HFFc6 (cell line): Measurements from ENCODE around the gene STAM2. TPM values are rescaled to one million over a fixed set of nuclear protein-coding genes. Genes with fewer than 3 reads are reported as not detected.

ENCODE experiments used
- DNase-seq: peaks from one replicate; pipeline ENCODE4 v3.0.0-alpha.2; 2018
- H3K27ac Mint-ChIP-seq: 2 replicates; pipeline ENCODE4 v1.8.0; 2020; ENCODE audit warnings: mild to moderate bottlenecking, mixed read lengths
- H3K27me3 Mint-ChIP-seq: 2 replicates; pipeline ENCODE4 v1.8.0; 2021; ENCODE audit warnings: mild to moderate bottlenecking, moderate library complexity, mixed read lengths; ENCODE audit not compliant: insufficient read depth
- H3K36me3 Mint-ChIP-seq: 2 replicates; pipeline ENCODE4 v1.8.0; 2021; ENCODE audit warnings: low read depth, mixed read lengths
- H3K4me1 Mint-ChIP-seq: 2 replicates; pipeline ENCODE4 v1.8.0; 2020; ENCODE audit warnings: low read depth, mixed read lengths
- H3K4me3 Mint-ChIP-seq: 2 replicates; pipeline ENCODE4 v1.8.0; 2020; ENCODE audit warnings: mild to moderate bottlenecking, moderate library complexity, mixed read lengths
- H3K9me3 Mint-ChIP-seq: 2 replicates; pipeline ENCODE4 v1.8.0; 2020; ENCODE audit warnings: mild to moderate bottlenecking, mixed read lengths
- total RNA-seq, 6 experiments: library from RNA; stranded (reverse); fragmentation: NEBNext Ultra II Directional; extraction: Animal tissue kit (Norgen Biotek cat#: 25700); gene quantifications; 2 replicates in 1 of 6; 3 replicates in 5 of 6; pipeline ENCODE4 v1.2.3, GENCODE V29; 2021
- TF ChIP-seq, protein P1 (sequence below): fragments of 200-600 bp; sonication (generic); IDR thresholded peaks from 2 replicates; pipeline ENCODE4 v1.5.0; 2021; ENCODE audit warnings: antibody characterized with exemption, mild to moderate bottlenecking

The STAM2 gene
- total RNA-seq, 6 experiments from 2014 or later, result 33.4 to 40.3 (median 38.5) TPM

DNA sequence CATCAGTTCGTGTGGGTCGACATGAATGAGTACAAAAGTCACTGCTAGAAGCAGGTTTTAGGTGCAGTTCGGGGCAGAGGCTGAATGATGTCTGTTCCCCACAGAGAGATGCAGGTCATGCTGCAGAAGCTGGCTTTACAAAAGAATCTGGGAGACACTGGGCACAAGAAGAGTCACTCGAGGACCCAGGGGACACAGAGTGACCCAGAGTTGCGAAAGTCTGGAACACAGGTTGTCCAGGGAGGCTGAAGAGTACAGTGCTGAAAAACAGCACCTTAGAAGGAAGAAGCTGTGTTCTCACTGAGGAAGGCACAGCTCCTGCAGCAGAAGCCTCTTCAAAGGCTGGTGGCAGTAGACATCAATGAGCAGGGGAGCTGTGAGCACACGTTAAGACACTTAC is 91.5 kb downstream of the STAM2 start:
- Mint-ChIP-seq H3K27me3 (peaks cover 2% of the 10 kb centered on the region), H3K27ac (no peak overlapping the region), H3K4me3 (no peak overlapping the region), H3K9me3 (no peaks in the 10 kb centered on the region), H3K4me1 (no peaks in the 10 kb centered on the region), H3K36me3 (no peaks in the 10 kb centered on the region)
- TF ChIP-seq, protein P1, sequence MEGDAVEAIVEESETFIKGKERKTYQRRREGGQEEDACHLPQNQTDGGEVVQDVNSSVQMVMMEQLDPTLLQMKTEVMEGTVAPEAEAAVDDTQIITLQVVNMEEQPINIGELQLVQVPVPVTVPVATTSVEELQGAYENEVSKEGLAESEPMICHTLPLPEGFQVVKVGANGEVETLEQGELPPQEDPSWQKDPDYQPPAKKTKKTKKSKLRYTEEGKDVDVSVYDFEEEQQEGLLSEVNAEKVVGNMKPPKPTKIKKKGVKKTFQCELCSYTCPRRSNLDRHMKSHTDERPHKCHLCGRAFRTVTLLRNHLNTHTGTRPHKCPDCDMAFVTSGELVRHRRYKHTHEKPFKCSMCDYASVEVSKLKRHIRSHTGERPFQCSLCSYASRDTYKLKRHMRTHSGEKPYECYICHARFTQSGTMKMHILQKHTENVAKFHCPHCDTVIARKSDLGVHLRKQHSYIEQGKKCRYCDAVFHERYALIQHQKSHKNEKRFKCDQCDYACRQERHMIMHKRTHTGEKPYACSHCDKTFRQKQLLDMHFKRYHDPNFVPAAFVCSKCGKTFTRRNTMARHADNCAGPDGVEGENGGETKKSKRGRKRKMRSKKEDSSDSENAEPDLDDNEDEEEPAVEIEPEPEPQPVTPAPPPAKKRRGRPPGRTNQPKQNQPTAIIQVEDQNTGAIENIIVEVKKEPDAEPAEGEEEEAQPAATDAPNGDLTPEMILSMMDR, result no peak
- no peak for DNase-seq

DNA sequence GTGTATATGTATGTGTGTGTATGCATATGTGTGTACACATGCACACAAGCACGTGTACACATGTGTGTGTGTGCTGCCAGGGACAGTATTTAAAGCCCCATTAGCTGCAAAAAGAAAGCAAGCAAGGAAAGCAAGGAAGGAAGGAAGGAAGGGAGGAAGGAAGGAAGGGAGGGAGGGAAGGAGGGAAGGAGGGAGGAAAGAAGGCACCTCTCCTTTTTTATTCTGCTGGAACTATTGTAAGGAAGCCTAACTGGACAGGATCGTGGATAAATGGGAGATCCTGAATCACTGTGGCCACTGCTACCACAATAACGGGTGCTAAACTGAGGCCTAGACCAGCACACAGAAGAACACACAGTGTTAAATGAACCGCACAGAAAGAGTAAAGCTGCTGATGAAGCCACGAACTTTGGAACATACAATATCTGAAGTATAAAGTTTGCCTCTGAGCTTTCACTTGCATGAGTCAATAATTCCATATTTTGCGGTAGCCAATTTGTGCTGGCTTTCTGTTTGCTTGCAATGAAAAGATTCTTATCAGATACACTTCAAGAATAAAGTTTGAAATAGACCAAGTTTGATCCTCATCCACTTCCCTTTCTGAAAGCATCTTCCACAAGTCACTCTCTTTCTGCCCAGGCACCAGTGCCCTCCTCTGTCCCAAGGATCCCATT is 92.2 kb downstream of the STAM2 start:
- no peaks in the 10 kb centered on the region for H3K9me3 Mint-ChIP-seq
- no peak for DNase-seq
- H3K4me3 Mint-ChIP-seq, result no peak overlapping the region
- TF ChIP-seq, protein P1, result no peak
- no peak overlapping the region for H3K27ac Mint-ChIP-seq
- H3K36me3 Mint-ChIP-seq, result no peaks in the 10 kb centered on the region
- peaks cover 2% of the 10 kb centered on the region for H3K27me3 Mint-ChIP-seq
- H3K4me1 Mint-ChIP-seq, result no peaks in the 10 kb centered on the region

- Mint-ChIP-seq H3K4me1 (no peaks in the 10 kb centered on the region), H3K27ac (no peak overlapping the region), H3K9me3 (no peaks in the 10 kb centered on the region), H3K36me3 (no peaks in the 10 kb centered on the region), H3K4me3 (no peak overlapping the region), H3K27me3 (peaks cover 27% of the 10 kb centered on the region)
- TF ChIP-seq, protein P1, result no peak
- no peak for DNase-seq
Measured at GRCh38 chr2:152078662-152079061, 96.9 kb downstream of the STAM2 start.

DNA sequence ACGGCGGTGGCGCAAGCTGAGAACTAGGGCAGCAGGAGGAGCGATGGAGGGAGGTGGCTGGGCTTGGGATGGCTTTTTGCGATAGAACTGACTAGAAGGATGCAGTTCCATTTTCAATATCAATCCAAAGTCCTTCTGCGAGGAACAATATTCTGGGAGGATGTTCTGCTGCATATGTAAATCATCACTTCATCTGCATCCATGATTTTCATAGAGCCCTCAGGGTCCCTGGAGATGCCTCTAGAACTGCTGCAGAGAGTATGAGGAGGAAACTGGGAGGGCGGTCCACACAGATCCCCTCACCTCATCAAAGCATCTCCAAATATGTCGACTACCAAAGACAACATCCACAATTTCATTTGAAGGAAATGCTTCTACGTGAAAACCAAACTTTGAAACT is 97.5 kb downstream of the STAM2 start:
- no peaks in the 10 kb centered on the region for H3K36me3 Mint-ChIP-seq
- peaks cover 27% of the 10 kb centered on the region for H3K27me3 Mint-ChIP-seq
- H3K4me1 Mint-ChIP-seq, result no peaks in the 10 kb centered on the region
- TF ChIP-seq, protein P1, result no peak
- H3K9me3 Mint-ChIP-seq, result no peaks in the 10 kb centered on the region
- H3K4me3 Mint-ChIP-seq, result no peak overlapping the region
- DNase-seq, result no peak
- H3K27ac Mint-ChIP-seq, result no peak overlapping the region

DNA sequence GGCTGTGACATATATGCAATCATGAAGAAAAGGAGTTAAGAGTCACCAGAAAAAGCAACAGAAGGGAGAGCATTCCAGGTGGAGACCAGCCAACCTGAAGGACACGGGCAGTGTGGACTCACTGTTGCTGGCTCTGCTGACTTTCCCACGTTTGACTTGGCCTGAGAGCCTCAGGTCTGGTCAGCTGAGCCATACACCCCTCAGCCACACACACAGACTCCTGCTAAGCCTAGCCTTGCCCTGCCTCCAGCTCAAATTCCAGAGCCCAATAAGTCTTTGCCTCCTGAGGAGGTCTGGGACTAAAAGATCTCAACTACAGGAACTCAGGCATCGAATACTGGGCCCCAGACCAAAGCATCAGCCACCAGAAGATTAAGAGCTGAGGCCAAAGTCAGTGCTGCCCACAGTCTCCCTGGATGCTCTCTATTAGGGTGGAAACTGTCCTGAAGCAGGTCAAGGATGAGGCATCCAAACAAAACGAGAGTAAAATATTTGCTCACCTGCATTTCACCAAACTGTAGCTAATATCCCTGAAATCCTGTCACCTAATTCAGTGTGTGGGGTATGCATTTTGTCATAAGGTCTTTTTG is 100.0 kb downstream of the STAM2 start:
- no peak for DNase-seq
- Mint-ChIP-seq H3K36me3 (no peaks in the 10 kb centered on the region), H3K9me3 (no peaks in the 10 kb centered on the region), H3K27ac (no peak overlapping the region), H3K4me3 (no peak overlapping the region), H3K4me1 (peaks cover 8% of the 10 kb centered on the region), H3K27me3 (peaks cover 24% of the 10 kb centered on the region)
- TF ChIP-seq, protein P1, result no peak
